Measurements from ENCODE around the gene GTF2H2. TPM values are rescaled to one million over a fixed set of nuclear protein-coding genes. Genes with fewer than 3 reads are reported as not detected.
"Not testable (repeated sequence)": the region's sequence is repeated elsewhere in the genome, so short reads cannot be mapped to it uniquely, and the experiment has no call there.

GTF2H2 gene
- total and polyA plus RNA-seq, 2 donors (not counting 1 experiment from before 2014, with no cell fraction given) = 5.8 to 39.6 TPM

DNA sequence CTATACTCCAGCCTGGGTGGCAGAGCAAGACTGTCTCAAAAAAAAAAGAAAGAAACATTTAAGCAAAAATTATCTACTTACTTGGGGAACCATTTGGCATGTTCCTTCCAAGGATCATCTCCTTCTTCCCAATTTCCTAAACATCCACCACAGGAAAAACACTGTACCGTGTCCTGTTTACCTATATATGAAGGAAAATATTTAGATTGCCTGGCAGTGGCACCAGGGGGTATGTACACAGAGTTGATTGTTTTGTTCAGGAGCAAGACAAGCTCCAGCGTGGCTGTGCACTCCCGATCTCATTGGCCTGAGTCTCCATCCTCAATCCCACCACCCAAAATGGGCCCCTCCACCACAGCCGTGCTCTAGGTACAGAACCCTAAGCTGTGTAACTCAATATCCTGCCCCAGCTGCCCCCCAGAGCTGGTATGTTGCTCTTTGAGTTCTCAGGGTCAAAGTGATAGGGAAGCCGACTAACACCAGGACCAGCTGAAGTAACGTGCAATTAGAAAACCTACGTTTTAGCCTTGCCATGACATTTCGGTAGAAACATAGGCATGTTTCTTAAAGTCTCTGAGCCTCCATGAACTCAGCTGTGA, 56.2 kb downstream of the GTF2H2 start:
- Mint-ChIP-seq H3K9me3 (ENCODE audit: insufficient read depth) (no peaks in the 10 kb centered on the region), H3K27ac (no peak overlapping the region), H3K27me3 (no peaks in the 10 kb centered on the region), H3K4me3 (no peak overlapping the region), H3K4me1 (peaks cover 2% of the 10 kb centered on the region)
- H3K36me3 ChIP-seq (replicated peaks in 1 of 2; ENCODE audit: control extremely low read depth in 1 of 2, control insufficient read depth in 1 of 2, extremely low read depth in 1 of 2, insufficient read depth in 2 of 2, low read length in 1 of 2) = no peaks in the 10 kb centered on the region
- WGBS (ENCODE audit: insufficient coverage) = 94% methylated on average over 5 of the region's 8 CpGs
- TF ChIP-seq, protein P1, sequence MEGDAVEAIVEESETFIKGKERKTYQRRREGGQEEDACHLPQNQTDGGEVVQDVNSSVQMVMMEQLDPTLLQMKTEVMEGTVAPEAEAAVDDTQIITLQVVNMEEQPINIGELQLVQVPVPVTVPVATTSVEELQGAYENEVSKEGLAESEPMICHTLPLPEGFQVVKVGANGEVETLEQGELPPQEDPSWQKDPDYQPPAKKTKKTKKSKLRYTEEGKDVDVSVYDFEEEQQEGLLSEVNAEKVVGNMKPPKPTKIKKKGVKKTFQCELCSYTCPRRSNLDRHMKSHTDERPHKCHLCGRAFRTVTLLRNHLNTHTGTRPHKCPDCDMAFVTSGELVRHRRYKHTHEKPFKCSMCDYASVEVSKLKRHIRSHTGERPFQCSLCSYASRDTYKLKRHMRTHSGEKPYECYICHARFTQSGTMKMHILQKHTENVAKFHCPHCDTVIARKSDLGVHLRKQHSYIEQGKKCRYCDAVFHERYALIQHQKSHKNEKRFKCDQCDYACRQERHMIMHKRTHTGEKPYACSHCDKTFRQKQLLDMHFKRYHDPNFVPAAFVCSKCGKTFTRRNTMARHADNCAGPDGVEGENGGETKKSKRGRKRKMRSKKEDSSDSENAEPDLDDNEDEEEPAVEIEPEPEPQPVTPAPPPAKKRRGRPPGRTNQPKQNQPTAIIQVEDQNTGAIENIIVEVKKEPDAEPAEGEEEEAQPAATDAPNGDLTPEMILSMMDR (IDR thresholded peaks at IDR 0.05) = no peak
- no peak for TF ChIP-seq EZH2 (IDR thresholded peaks at IDR 0.05; ENCODE audit: borderline replicate concordance, insufficient read depth, low read depth, low read length, poor library complexity, severe bottlenecking)
- POLR2A ChIA-PET = no interaction called here
- intact Hi-C loops (cut with micrococcal nuclease) = no loop called here
- H3K4me1 ChIP-seq (ENCODE audit: control insufficient read depth in 2 of 2, insufficient read depth in 2 of 2, low read length in 2 of 2) = no peaks in the 10 kb centered on the region
- H4K20me1 ChIP-seq (ENCODE audit: control insufficient read depth, insufficient read depth, low read length, poor library complexity, severe bottlenecking) = no peaks in the 10 kb centered on the region
- H3K9ac ChIP-seq (ENCODE audit: low read length) = no peak overlapping the region
- H3K79me2 ChIP-seq (ENCODE audit: control insufficient read depth, insufficient read depth, low read length) = no peaks in the 10 kb centered on the region
- H3K4me3 ChIP-seq (ENCODE audit: control extremely low read depth in 1 of 5, extremely low read depth in 1 of 5, insufficient read depth in 1 of 5, low read depth in 2 of 5, low read length in 4 of 5) = no peak overlapping the region
- CTCF ChIA-PET = no interaction called here
- no peak for DNase-seq
- no peak for ATAC-seq (ENCODE audit: low read depth)
- H3K27me3 ChIP-seq (replicated peaks in 1 of 4; ENCODE audit: control extremely low read depth in 1 of 4, control insufficient read depth in 3 of 4, insufficient read depth in 4 of 4, low read length in 3 of 4) = no peaks in the 10 kb centered on the region
- no peak overlapping the region for H2AFZ ChIP-seq (ENCODE audit: insufficient read depth, low read depth, low read length, poor library complexity, severe bottlenecking)
- no peak overlapping the region for H3K4me2 ChIP-seq (replicated peaks; ENCODE audit: low read depth, low read length, poor library complexity, severe bottlenecking)
- H3K9me3 ChIP-seq (ENCODE audit: control extremely low read depth in 1 of 3, control insufficient read depth in 2 of 3, insufficient read depth in 1 of 3, low read length in 2 of 3) = no peaks in the 10 kb centered on the region
- no peak overlapping the region for H3K27ac ChIP-seq (ENCODE audit: low read length in 2 of 2)

DNA sequence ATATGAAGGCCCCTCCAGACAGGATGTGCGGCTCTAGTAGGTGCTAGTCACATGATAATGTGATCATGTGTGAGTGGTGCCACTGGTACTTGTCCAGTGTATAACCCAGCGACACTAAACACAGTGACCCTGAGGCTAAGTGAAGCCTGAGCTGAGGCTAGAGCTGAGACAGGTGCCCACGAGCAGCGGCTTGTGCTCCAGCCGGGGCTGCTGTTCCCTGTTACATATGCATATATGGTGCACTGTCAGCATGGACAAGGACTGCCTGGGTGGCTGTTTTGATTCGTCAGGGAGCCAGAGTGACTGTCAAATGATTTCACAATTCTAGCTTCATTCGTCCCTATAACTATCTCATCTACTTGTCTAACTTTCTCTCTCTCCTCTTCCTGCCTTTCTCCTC, 60.5 kb downstream of the GTF2H2 start:
- CTCF ChIA-PET; H3K4me3 Mint-ChIP-seq; H3K27me3 ChIP-seq (replicated peaks in 1 of 4; ENCODE audit: control extremely low read depth in 1 of 4, control insufficient read depth in 3 of 4, insufficient read depth in 4 of 4, low read length in 3 of 4); H3K9me3 ChIP-seq (ENCODE audit: control extremely low read depth in 1 of 3, control insufficient read depth in 2 of 3, insufficient read depth in 1 of 3, low read length in 2 of 3); H3K9ac ChIP-seq (ENCODE audit: low read length); H3K27ac Mint-ChIP-seq; ATAC-seq (ENCODE audit: low read depth); H3K79me2 ChIP-seq (ENCODE audit: control insufficient read depth, insufficient read depth, low read length); H3K27me3 Mint-ChIP-seq; H3K4me1 ChIP-seq (ENCODE audit: control insufficient read depth in 2 of 2, insufficient read depth in 2 of 2, low read length in 2 of 2); H3K36me3 ChIP-seq (replicated peaks in 1 of 2; ENCODE audit: control extremely low read depth in 1 of 2, control insufficient read depth in 1 of 2, extremely low read depth in 1 of 2, insufficient read depth in 2 of 2, low read length in 1 of 2); H3K9me3 Mint-ChIP-seq (ENCODE audit: insufficient read depth); POLR2A ChIA-PET; intact Hi-C loops (cut with micrococcal nuclease); DNase-seq; H3K27ac ChIP-seq (ENCODE audit: low read length in 2 of 2); H3K4me1 Mint-ChIP-seq; H2AFZ ChIP-seq (ENCODE audit: insufficient read depth, low read depth, low read length, poor library complexity, severe bottlenecking); H3K4me2 ChIP-seq (replicated peaks; ENCODE audit: low read depth, low read length, poor library complexity, severe bottlenecking); H3K4me3 ChIP-seq (ENCODE audit: control extremely low read depth in 1 of 5, extremely low read depth in 1 of 5, insufficient read depth in 1 of 5, low read depth in 2 of 5, low read length in 4 of 5); H4K20me1 ChIP-seq (ENCODE audit: control insufficient read depth, insufficient read depth, low read length, poor library complexity, severe bottlenecking): not testable (repeated sequence)
- WGBS (ENCODE audit: insufficient coverage) = no CpG with 5 or more reads among the region's 7 CpGs

Other genes with a start within 250 kb of the GTF2H2 start
- gene SERF1A, start 167.0 kb downstream of the GTF2H2 start, total RNA-seq = 13.2 and 13.9 TPM in 2 replicates
- 10.3 and 12.2 TPM in 2 replicates for gene SERF1A, start 167.0 kb downstream of the GTF2H2 start, polyA plus RNA-seq
- gene SMN1, start 142.6 kb downstream of the GTF2H2 start, total RNA-seq = 51.7 and 55.3 TPM in 2 replicates
- gene SMN1, start 142.6 kb downstream of the GTF2H2 start, polyA plus RNA-seq = 16.4 and 34.1 TPM in 2 replicates
- gene NAIP, start 42.3 kb downstream of the GTF2H2 start, total RNA-seq = 26.8 and 29.6 TPM in 2 replicates
- 9.5 and 11.0 TPM in 2 replicates for gene NAIP, start 42.3 kb downstream of the GTF2H2 start, polyA plus RNA-seq

All from B cell (primary cell).